K562 (cell line): ENCODE data around the gene PRKG1. TPM values are rescaled to one million over a fixed set of nuclear protein-coding genes. Genes with fewer than 3 reads are reported as not detected.

Experiments used
- ATAC-seq: fragments of 200-7000 bp; cut with Tn5 transposase; 3 replicates; pipeline ENCODE4 v1.9.1; 2020; ENCODE audit warnings: moderate library complexity
- BruUV-seq: library from RNA; stranded (reverse); fragments of 400-500 nt; replicated peaks from 2 replicates; lab custom pipeline; 2021; lab: Mats Ljungman, UMichigan
- CTCF ChIA-PET: fragments of 300-600 bp; formaldehyde crosslinking; extraction: SDS; loops from one replicate; lab custom pipeline; 2021; ENCODE audit warnings: low intra/inter-chr PET ratio; lab: Yijun Ruan, JAX
- POLR2A ChIA-PET: fragments of 300-600, 350-650 bp; sonication (Branson Sonifier 250); formaldehyde crosslinking; extraction: SDS; loops from one replicate; lab custom pipeline; 2021; ENCODE audit warnings: antibody characterized with exemption, inconsistent platforms; lab: Yijun Ruan, JAX
- DNase-seq, 4 experiments: peaks; one replicate each; pipeline versions ENCODE4 v3.0.0 to v3.0.0-alpha.2; 2011 to 2018; ENCODE audit warnings: low spot score in 3 of 4, mixed read lengths in 3 of 4; ENCODE audit errors: extremely low read depth in 1 of 4
- FAIRE-seq: peaks from 2 replicates; lab custom pipeline; 2011; peaks lifted over from hg19 to GRCh38; lab: Jason Lieb, UNC
- H2AFZ ChIP-seq: 2 replicates; pipeline ENCODE4 v1.6.0; 2011; ENCODE audit warnings: low read depth, low read length, control low read depth, inconsistent platforms
- H3K27ac ChIP-seq: fragments of 200-600 bp; 3 replicates; pipeline ENCODE4 v1.8.0; 2011; ENCODE audit warnings: low read depth, mild to moderate bottlenecking, control low read depth, inconsistent platforms, low read length, moderate library complexity, mixed read lengths; ENCODE audit errors: extremely low read depth
- H3K27me3 ChIP-seq, 2 experiments: fragments of 300-600 bp in 1 of 2; 2 replicates in 1 of 2; 3 replicates in 1 of 2; pipeline versions ENCODE4 v1.6.0 to v1.8.0; 2011; ENCODE audit warnings: inconsistent platforms in 2 of 2, low read length in 2 of 2, mild to moderate bottlenecking in 1 of 2, mixed read lengths in 1 of 2, moderate library complexity in 1 of 2; ENCODE audit not compliant: control insufficient read depth in 2 of 2, insufficient read depth in 2 of 2
- H3K36me3 ChIP-seq: fragments of 300-600 bp; 3 replicates; pipeline ENCODE4 v1.8.0; 2011; ENCODE audit warnings: mild to moderate bottlenecking, low read length, inconsistent platforms; ENCODE audit not compliant: control insufficient read depth, insufficient read depth
- H3K4me1 ChIP-seq, 2 experiments: fragments of 200-600 bp in 1 of 2; replicated peaks in 1 of 2; 2 replicates in 1 of 2; 3 replicates in 1 of 2; pipeline versions ENCODE4 v1.5.1 to v1.8.0; 2011; ENCODE audit warnings: inconsistent platforms in 2 of 2, low read length in 2 of 2, mild to moderate bottlenecking in 1 of 2, mixed read lengths in 1 of 2, moderate library complexity in 1 of 2; ENCODE audit not compliant: control insufficient read depth in 2 of 2, insufficient read depth in 2 of 2
- H3K4me2 ChIP-seq: 2 replicates; pipeline ENCODE4 v1.6.1; 2011; ENCODE audit warnings: low read length, control low read depth, inconsistent platforms, mixed read lengths; ENCODE audit not compliant: insufficient read depth
- H3K4me3 ChIP-seq: fragments of 200-600 bp; sonication (generic), shearing (Covaris generic); 2 replicates; pipeline ENCODE4 v1.5.1; 2016; ENCODE audit warnings: control low read depth, inconsistent platforms
- H3K79me2 ChIP-seq: fragments of 200-600 bp; 3 replicates; pipeline ENCODE4 v1.8.0; 2011; ENCODE audit warnings: low read length, inconsistent platforms; ENCODE audit not compliant: control insufficient read depth, insufficient read depth
- H3K9ac ChIP-seq, 2 experiments: 2 replicates each; pipeline versions ENCODE4 v1.6.0 to v1.6.1; 2011; ENCODE audit warnings: low read depth in 2 of 2, low read length in 2 of 2, control low read depth in 1 of 2, inconsistent platforms in 1 of 2, mild to moderate bottlenecking in 1 of 2, mixed read lengths in 1 of 2; ENCODE audit not compliant: insufficient read depth in 1 of 2
- H3K9me1 ChIP-seq: one replicate; pipeline ENCODE4 v1.6.0; 2011; ENCODE audit warnings: inconsistent platforms, mild to moderate bottlenecking, low read length, moderate library complexity; ENCODE audit not compliant: control insufficient read depth, insufficient read depth
- H3K9me3 ChIP-seq: replicated peaks from 2 replicates; pipeline ENCODE4 v1.5.1; 2011; ENCODE audit warnings: low read depth, low read length, inconsistent platforms; ENCODE audit not compliant: control insufficient read depth, insufficient read depth
- H4K20me1 ChIP-seq: replicated peaks from 2 replicates; pipeline ENCODE4 v1.6.1; 2011; ENCODE audit warnings: low read length, inconsistent platforms, mixed read lengths; ENCODE audit not compliant: control insufficient read depth, insufficient read depth
- ARNT ChIP-seq, 2 experiments: fragments of 450-650 bp; IDR thresholded peaks; 2 replicates each; pipeline ENCODE4 v1.6.1; 2016; ENCODE audit warnings: mild to moderate bottlenecking in 1 of 2
- CBFA2T3 ChIP-seq: fragments of 450-650 bp; IDR thresholded peaks from 2 replicates; pipeline ENCODE4 v1.6.1; 2017
- CEBPG ChIP-seq, 3 experiments: fragments of 200-800 bp in 1 of 3; sonication (Bioruptor generic) in 1 of 3; sonication (generic) in 1 of 3; formaldehyde crosslinking in 1 of 3; IDR thresholded peaks in 2 of 3; conservative IDR thresholded peaks in 1 of 3; 2 replicates each; pipeline versions ENCODE4 v1.6.1 to v1.8.0; 2016 to 2022; ENCODE audit warnings: missing compliant biosample characterization in 2 of 3, missing genetic modification characterization in 2 of 3, mild to moderate bottlenecking in 1 of 3, missing genetic modification reagents in 1 of 3
- GTF2A2 ChIP-seq: IDR thresholded peaks from 2 replicates; pipeline ENCODE4 v1.6.1; 2016; ENCODE audit warnings: mild to moderate bottlenecking, missing genetic modification characterization, missing compliant biosample characterization
- SMARCE1 ChIP-seq: fragments of 450-650 bp; IDR thresholded peaks from 2 replicates; pipeline ENCODE4 v1.7.1; 2016; ENCODE audit warnings: mild to moderate bottlenecking
- TBP ChIP-seq: optimal IDR thresholded peaks from 2 replicates; pipeline ENCODE3; 2011; ENCODE audit warnings: low read depth, low read length, improper control_type of control experiment
- ZNF175 ChIP-seq: fragments of 200-800 bp; sonication (Bioruptor generic); IDR thresholded peaks from 2 replicates; pipeline ENCODE4 v1.6.1; 2016; ENCODE audit warnings: low read depth, mild to moderate bottlenecking, missing genetic modification characterization, missing compliant biosample characterization
- WGBS: fragments of 100-300 bp; shearing (Covaris generic); methylation state at CpG from one replicate; pipeline ENCODE4 v1.1.6; 2016; ENCODE audit warnings: low coverage, mixed read lengths; ENCODE audit not compliant: insufficient coverage; ENCODE audit errors: missing lambda C conversion rate; 5-methylcytosine and 5-hydroxymethylcytosine counted together
- in situ Hi-C: fragments of 300-500 bp; cut with MboI; formaldehyde crosslinking; loops from 4 replicates; pipeline ENCODE4 v1.15.0; 2018; ENCODE audit warnings: inconsistent platforms, mixed read lengths
- intact Hi-C: fragments of 100-400 bp; cut with micrococcal nuclease; formaldehyde crosslinking; loops from 2 replicates; pipeline ENCODE4 v1.14.2; 2022
- polyA plus RNA-seq, 8 experiments: library from polyadenylated mRNA; depleted of rRNA in 4 of 8; stranded (reverse) in 5 of 8; unstranded in 3 of 8; fragments of >200 nt; fragmentation: Nextera tagmentation in 2 of 8; fragmentation: Illumina TruSeq in 1 of 8; extraction: Ambion mirVana in 2 of 8; extraction: Trizol in 1 of 8; gene quantifications; 2 replicates each; pipeline versions ENCODE4 v1.2.1 to v1.2.3, GENCODE V29; 2011 to 2014; ENCODE audit warnings: inconsistent platforms in 1 of 8, missing spikeins in 1 of 8
- total RNA-seq, 7 experiments: library from RNA; depleted of rRNA in 6 of 7; stranded (reverse); fragments of >200 nt in 6 of 7; fragmentation: Illumina TruSeq in 2 of 7; extraction: Trizol in 2 of 7; gene quantifications; 2 replicates each; pipeline versions ENCODE4 v1.2.1 to v1.2.3, GENCODE V29; 2011 to 2021; ENCODE audit warnings: low replicate concordance in 1 of 7
- TF ChIP-seq, protein P1 (sequence below), 3 experiments: fragments of 200-800 bp in 1 of 3; fragments of 250-450 bp in 1 of 3; fragments of 450-650 bp in 1 of 3; sonication (Bioruptor Pico) in 1 of 3; sonication (Bioruptor generic) in 1 of 3; formaldehyde crosslinking in 1 of 3; IDR thresholded peaks; 2 replicates each; pipeline versions ENCODE4 v1.6.1 to v1.8.0; 2016 to 2022; ENCODE audit warnings: mild to moderate bottlenecking in 2 of 3, missing genetic modification characterization in 2 of 3, missing compliant biosample characterization in 1 of 3, moderate library complexity in 1 of 3
- TF ChIP-seq, protein P2 (sequence below): sonication (generic); formaldehyde crosslinking; IDR thresholded peaks from 2 replicates; pipeline ENCODE4 v1.8.1; 2022; ENCODE audit warnings: missing genetic modification reagents
- TF ChIP-seq, protein P3 (sequence below): fragments of 450-650 bp; IDR thresholded peaks from 2 replicates; pipeline ENCODE4 v1.6.1; 2018; ENCODE audit warnings: mild to moderate bottlenecking, low read depth; ENCODE audit not compliant: partially characterized antibody

PRKG1 gene
- total and polyA plus RNA-seq, 9 of the 15 experiments (the other 6 are each of a cell fraction or from before 2014, with no cell fraction given), result 0.22 TPM; not detected in 8

DNA sequence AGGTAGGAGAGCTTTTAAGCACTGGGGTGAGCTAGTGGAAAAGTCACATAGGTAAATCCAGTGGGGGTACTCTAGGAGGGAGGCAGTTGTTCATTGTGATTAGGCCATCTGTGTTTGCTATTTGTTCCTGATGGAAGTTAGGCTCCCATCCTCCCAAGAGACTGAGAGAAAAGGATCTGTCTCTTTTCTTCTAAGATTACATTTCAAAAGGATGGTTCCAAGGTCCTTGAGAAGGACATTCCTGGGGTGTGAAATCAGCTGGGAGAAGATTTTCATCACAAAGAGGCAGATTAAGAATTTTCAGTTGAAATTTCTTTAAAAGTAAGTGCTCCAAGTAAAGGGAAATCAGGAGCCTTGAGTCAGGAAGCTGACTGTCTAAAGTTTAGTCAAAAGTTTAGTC, 835.9 kb downstream of the PRKG1 start (continued):
- TF ChIP-seq, protein P1, sequence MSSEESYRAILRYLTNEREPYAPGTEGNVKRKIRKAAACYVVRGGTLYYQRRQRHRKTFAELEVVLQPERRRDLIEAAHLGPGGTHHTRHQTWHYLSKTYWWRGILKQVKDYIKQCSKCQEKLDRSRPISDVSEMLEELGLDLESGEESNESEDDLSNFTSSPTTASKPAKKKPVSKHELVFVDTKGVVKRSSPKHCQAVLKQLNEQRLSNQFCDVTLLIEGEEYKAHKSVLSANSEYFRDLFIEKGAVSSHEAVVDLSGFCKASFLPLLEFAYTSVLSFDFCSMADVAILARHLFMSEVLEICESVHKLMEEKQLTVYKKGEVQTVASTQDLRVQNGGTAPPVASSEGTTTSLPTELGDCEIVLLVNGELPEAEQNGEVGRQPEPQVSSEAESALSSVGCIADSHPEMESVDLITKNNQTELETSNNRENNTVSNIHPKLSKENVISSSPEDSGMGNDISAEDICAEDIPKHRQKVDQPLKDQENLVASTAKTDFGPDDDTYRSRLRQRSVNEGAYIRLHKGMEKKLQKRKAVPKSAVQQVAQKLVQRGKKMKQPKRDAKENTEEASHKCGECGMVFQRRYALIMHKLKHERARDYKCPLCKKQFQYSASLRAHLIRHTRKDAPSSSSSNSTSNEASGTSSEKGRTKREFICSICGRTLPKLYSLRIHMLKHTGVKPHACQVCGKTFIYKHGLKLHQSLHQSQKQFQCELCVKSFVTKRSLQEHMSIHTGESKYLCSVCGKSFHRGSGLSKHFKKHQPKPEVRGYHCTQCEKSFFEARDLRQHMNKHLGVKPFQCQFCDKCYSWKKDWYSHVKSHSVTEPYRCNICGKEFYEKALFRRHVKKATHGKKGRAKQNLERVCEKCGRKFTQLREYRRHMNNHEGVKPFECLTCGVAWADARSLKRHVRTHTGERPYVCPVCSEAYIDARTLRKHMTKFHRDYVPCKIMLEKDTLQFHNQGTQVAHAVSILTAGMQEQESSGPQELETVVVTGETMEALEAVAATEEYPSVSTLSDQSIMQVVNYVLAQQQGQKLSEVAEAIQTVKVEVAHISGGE (CRISPR knock-in tag; IDR thresholded peaks at IDR 0.05), result no peak
- no peak for TF ChIP-seq GTF2A2 (tag)

DNA sequence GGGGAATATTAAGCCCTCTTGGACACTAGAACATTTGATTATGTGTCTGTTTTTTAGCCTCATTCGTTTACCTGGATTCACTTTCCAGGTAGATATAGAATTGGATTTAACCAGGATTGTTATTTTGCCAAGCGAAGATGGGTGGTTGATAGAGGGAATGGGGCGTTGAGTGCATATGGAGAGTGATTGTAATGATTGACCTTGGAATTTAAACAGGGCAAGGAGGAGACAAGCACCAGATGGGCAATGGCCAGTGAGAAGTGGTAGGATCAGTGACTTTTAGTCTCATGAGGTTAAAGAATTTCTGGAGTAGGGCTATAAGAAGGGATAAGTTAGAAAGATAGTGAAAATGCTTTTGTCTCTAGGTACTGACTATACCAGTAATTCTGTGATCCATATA, 836.3 kb downstream of the PRKG1 start:
- Histone ChIP-seq H3K9me3 (no peaks in the 10 kb centered on the region), H3K9ac (no peak overlapping the region), H4K20me1 (no peaks in the 10 kb centered on the region), H3K4me3 (no peak overlapping the region), H3K27ac (no peak overlapping the region), H3K4me1 (no peaks in the 10 kb centered on the region), H3K79me2 (no peaks in the 10 kb centered on the region), H3K27me3 (no peaks in the 10 kb centered on the region), H3K36me3 (no peaks in the 10 kb centered on the region), H3K9me1 (no peaks in the 10 kb centered on the region), H2AFZ (no peak overlapping the region), H3K4me2 (no peak overlapping the region)
- ATAC-seq (no peak), DNase-seq (no peak), FAIRE-seq (no peak)
- BruUV-seq, result no TSS peak
- CTCF ChIA-PET, result no interaction called here
- POLR2A ChIA-PET, result no interaction called here
- WGBS, result 0% methylated on average over 3 of the region's 3 CpGs
- in situ Hi-C loops, result no loop called here
- intact Hi-C loops, result no loop called here
- TF ChIP-seq, protein P2, sequence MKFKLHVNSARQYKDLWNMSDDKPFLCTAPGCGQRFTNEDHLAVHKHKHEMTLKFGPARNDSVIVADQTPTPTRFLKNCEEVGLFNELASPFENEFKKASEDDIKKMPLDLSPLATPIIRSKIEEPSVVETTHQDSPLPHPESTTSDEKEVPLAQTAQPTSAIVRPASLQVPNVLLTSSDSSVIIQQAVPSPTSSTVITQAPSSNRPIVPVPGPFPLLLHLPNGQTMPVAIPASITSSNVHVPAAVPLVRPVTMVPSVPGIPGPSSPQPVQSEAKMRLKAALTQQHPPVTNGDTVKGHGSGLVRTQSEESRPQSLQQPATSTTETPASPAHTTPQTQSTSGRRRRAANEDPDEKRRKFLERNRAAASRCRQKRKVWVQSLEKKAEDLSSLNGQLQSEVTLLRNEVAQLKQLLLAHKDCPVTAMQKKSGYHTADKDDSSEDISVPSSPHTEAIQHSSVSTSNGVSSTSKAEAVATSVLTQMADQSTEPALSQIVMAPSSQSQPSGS (CRISPR knock-in tag), result no peak
- TF ChIP-seq ARNT (IDR thresholded peaks at IDR 0.05) (no peak), CBFA2T3 (no peak), SMARCE1 (no peak), TBP (no peak), CEBPG (CRISPR knock-in tag; IDR thresholded peaks at IDR 0.05) (no peak), CEBPG (tag; conservative IDR thresholded peaks at IDR 0.05 in 1 of 2, IDR thresholded peaks at IDR 0.05 in 1 of 2) (no peak), ZNF175 (no peak)
- TF ChIP-seq, protein P3, sequence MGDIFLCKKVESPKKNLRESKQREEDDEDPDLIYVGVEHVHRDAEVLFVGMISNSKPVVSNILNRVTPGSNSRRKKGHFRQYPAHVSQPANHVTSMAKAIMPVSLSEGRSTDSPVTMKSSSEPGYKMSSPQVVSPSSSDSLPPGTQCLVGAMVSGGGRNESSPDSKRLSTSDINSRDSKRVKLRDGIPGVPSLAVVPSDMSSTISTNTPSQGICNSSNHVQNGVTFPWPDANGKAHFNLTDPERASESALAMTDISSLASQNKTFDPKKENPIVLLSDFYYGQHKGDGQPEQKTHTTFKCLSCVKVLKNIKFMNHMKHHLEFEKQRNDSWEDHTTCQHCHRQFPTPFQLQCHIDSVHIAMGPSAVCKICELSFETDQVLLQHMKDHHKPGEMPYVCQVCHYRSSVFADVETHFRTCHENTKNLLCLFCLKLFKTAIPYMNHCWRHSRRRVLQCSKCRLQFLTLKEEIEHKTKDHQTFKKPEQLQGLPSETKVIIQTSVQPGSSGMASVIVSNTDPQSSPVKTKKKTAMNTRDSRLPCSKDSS, result no peak
